B cell (primary cell): ENCODE results near the gene TNFAIP8L3. TPM values are rescaled to one million over a fixed set of nuclear protein-coding genes. Genes with fewer than 3 reads are reported as not detected.

Experiments
- ATAC-seq: fragments of 200-7000 bp; cut with Tn5 transposase; one replicate; pipeline ENCODE4 v1.10.0; 2021; ENCODE audit warnings: low read depth, mild to moderate bottlenecking, moderate number of reproducible peaks, moderate library complexity
- CTCF ChIA-PET: fragments of 350-600 bp; sonication (Branson Sonifier 250); formaldehyde crosslinking; loops from one replicate; lab custom pipeline; 2021; ENCODE audit warnings: antibody characterized with exemption, inconsistent platforms; lab: Charles Lee
- POLR2A ChIA-PET: fragments of 350-600 bp; sonication (Branson Sonifier 250); formaldehyde crosslinking; loops from one replicate; lab custom pipeline; 2021; ENCODE audit warnings: antibody characterized with exemption; lab: Charles Lee
- DNase-seq: peaks from one replicate; pipeline ENCODE4 v3.0.0; 2013
- H2AFZ ChIP-seq: 2 replicates; pipeline ENCODE4 v1.6.1; 2012; ENCODE audit warnings: mild to moderate bottlenecking, low read depth, low read length; ENCODE audit not compliant: insufficient read depth, poor library complexity, severe bottlenecking
- H3K27ac ChIP-seq, 2 donors: 1 replicate in 1 of 2; 2 replicates in 1 of 2; pipeline ENCODE4 v1.5.1; 2012 to 2013; ENCODE audit warnings: low read length in 2 of 2, mild to moderate bottlenecking in 2 of 2, moderate library complexity in 1 of 2
- H3K27me3 ChIP-seq, 4 experiments: fragments of 200-600 bp in 1 of 4; sonication (generic) in 1 of 4; replicated peaks in 1 of 4; 1 replicate in 2 of 4; 2 replicates in 2 of 4; pipeline versions ENCODE4 v1.6.1 to v1.7.0; 2013 to 2016; ENCODE audit warnings: low read length in 3 of 4, mild to moderate bottlenecking in 2 of 4, mixed read lengths in 1 of 4, moderate library complexity in 1 of 4; ENCODE audit not compliant: insufficient read depth in 4 of 4, control insufficient read depth in 3 of 4; ENCODE audit errors: control extremely low read depth in 1 of 4
- H3K36me3 ChIP-seq, 2 experiments: replicated peaks in 1 of 2; 1 replicate in 1 of 2; 2 replicates in 1 of 2; pipeline versions ENCODE4 v1.6.1 to v1.7.1; 2013; ENCODE audit warnings: low read length in 1 of 2; ENCODE audit not compliant: insufficient read depth in 2 of 2, control insufficient read depth in 1 of 2; ENCODE audit errors: control extremely low read depth in 1 of 2, extremely low read depth in 1 of 2
- H3K4me1 ChIP-seq, 2 donors: fragments of 200-600 bp in 1 of 2; sonication (generic) in 1 of 2; 1 replicate in 1 of 2; 2 replicates in 1 of 2; pipeline versions ENCODE4 v1.5.1 to v1.6.1; 2013 to 2017; ENCODE audit warnings: low read length in 2 of 2; ENCODE audit not compliant: control insufficient read depth in 2 of 2, insufficient read depth in 2 of 2
- H3K4me2 ChIP-seq: replicated peaks from 2 replicates; pipeline ENCODE3; 2012; ENCODE audit warnings: mild to moderate bottlenecking, low read depth, low read length; ENCODE audit not compliant: poor library complexity, severe bottlenecking
- H3K4me3 ChIP-seq, 5 experiments: fragments of 200-600 bp in 1 of 5; sonication (generic) in 1 of 5; 1 replicate in 3 of 5; 2 replicates in 2 of 5; pipeline versions ENCODE4 v1.5.1 to v1.7.0; 2011 to 2016; ENCODE audit warnings: low read length in 4 of 5, mild to moderate bottlenecking in 4 of 5, low read depth in 2 of 5, control low read depth in 1 of 5, moderate library complexity in 1 of 5; ENCODE audit not compliant: insufficient read depth in 1 of 5; ENCODE audit errors: control extremely low read depth in 1 of 5, extremely low read depth in 1 of 5
- H3K79me2 ChIP-seq: fragments of 200-600 bp; sonication (generic); one replicate; pipeline ENCODE4 v1.6.0; 2016; ENCODE audit warnings: low read length; ENCODE audit not compliant: control insufficient read depth, insufficient read depth
- H3K9ac ChIP-seq: fragments of 200-600 bp; sonication (generic); 2 replicates; pipeline ENCODE4 v1.6.1; 2017; ENCODE audit warnings: mild to moderate bottlenecking, low read length, moderate library complexity
- H3K9me3 ChIP-seq, 3 donors: one replicate each; pipeline versions ENCODE4 v1.6.1 to v1.7.1; 2013; ENCODE audit warnings: low read length in 2 of 3; ENCODE audit not compliant: control insufficient read depth in 2 of 3, insufficient read depth in 1 of 3; ENCODE audit errors: control extremely low read depth in 1 of 3
- H4K20me1 ChIP-seq: 2 replicates; pipeline ENCODE4 v1.6.0; 2012; ENCODE audit warnings: mild to moderate bottlenecking, low read length; ENCODE audit not compliant: insufficient read depth, control insufficient read depth, poor library complexity, severe bottlenecking
- H3K27ac Mint-ChIP-seq: one replicate; pipeline ENCODE4 v1.8.0; 2021; ENCODE audit warnings: mixed read lengths
- H3K27me3 Mint-ChIP-seq: one replicate; pipeline ENCODE4 v1.8.0; 2021; ENCODE audit warnings: mixed read lengths
- H3K4me1 Mint-ChIP-seq: one replicate; pipeline ENCODE4 v1.8.0; 2021; ENCODE audit warnings: mixed read lengths
- H3K4me3 Mint-ChIP-seq: one replicate; pipeline ENCODE4 v1.8.0; 2021; ENCODE audit warnings: mixed read lengths
- H3K9me3 Mint-ChIP-seq: one replicate; pipeline ENCODE4 v1.8.0; 2022; ENCODE audit warnings: mixed read lengths; ENCODE audit not compliant: insufficient read depth
- EZH2 ChIP-seq: IDR thresholded peaks from 2 replicates; pipeline ENCODE4 v1.6.1; 2012; ENCODE audit warnings: borderline replicate concordance, low read depth, mild to moderate bottlenecking, moderate library complexity, low read length; ENCODE audit not compliant: insufficient read depth, poor library complexity, severe bottlenecking
- WGBS: methylation state at CpG from one replicate; pipeline ENCODE4 v1.1.5; 2013; ENCODE audit warnings: missing lambda C conversion rate; ENCODE audit not compliant: insufficient coverage; 5-methylcytosine and 5-hydroxymethylcytosine counted together
- intact Hi-C: fragments of 100-400 bp; cut with micrococcal nuclease; formaldehyde crosslinking; loops from one replicate; pipeline ENCODE4 v1.10.0; 2022
- polyA plus RNA-seq: library from polyadenylated mRNA; depleted of rRNA; stranded (reverse); fragments of >200 nt; gene quantifications from 2 replicates; pipeline ENCODE4 v1.2.3, GENCODE V29; 2012
- total RNA-seq, 2 donors: library from RNA; stranded (reverse); fragments of 120-200 nt in 1 of 2; gene quantifications; 1 replicate in 1 of 2; 2 replicates in 1 of 2; pipeline versions ENCODE4 v1.2.3 to v1.2.4, GENCODE V29; 2013 to 2022
- TF ChIP-seq, protein P1 (sequence below): fragments of 200-600 bp; IDR thresholded peaks from one replicate; pipeline ENCODE4 v1.8.0; 2022; ENCODE audit warnings: antibody characterized with exemption, mild to moderate bottlenecking

TNFAIP8L3 gene
- total and polyA plus RNA-seq, 2 donors (not counting 1 experiment from before 2014, with no cell fraction given) = not detected

- ATAC-seq (no peak), DNase-seq (no peak)
- Histone ChIP-seq H4K20me1 (no peaks in the 10 kb centered on the region), H3K79me2 (no peaks in the 10 kb centered on the region), H3K4me3 (no peak overlapping the region), H3K9ac (no peak overlapping the region), H3K9me3 (peaks cover 0 to 1% (median 0%) of the 10 kb centered on the region in 3 donors), H3K4me2 (no peak overlapping the region), H3K27ac (no peak overlapping the region), H3K27me3 (peaks cover 0 to 5% (median 0%) of the 10 kb centered on the region in 4 experiments), H3K36me3 (no peaks in the 10 kb centered on the region), H3K4me1 (peaks cover 3 to 7% of the 10 kb centered on the region in 2 donors), H2AFZ (no peak overlapping the region)
- Mint-ChIP-seq H3K27me3 (peaks cover 4% of the 10 kb centered on the region), H3K9me3 (peaks cover 2% of the 10 kb centered on the region), H3K27ac (no peak overlapping the region), H3K4me1 (peaks cover 5% of the 10 kb centered on the region), H3K4me3 (no peak overlapping the region)
- intact Hi-C loops = no loop called here
- TF ChIP-seq, protein P1, sequence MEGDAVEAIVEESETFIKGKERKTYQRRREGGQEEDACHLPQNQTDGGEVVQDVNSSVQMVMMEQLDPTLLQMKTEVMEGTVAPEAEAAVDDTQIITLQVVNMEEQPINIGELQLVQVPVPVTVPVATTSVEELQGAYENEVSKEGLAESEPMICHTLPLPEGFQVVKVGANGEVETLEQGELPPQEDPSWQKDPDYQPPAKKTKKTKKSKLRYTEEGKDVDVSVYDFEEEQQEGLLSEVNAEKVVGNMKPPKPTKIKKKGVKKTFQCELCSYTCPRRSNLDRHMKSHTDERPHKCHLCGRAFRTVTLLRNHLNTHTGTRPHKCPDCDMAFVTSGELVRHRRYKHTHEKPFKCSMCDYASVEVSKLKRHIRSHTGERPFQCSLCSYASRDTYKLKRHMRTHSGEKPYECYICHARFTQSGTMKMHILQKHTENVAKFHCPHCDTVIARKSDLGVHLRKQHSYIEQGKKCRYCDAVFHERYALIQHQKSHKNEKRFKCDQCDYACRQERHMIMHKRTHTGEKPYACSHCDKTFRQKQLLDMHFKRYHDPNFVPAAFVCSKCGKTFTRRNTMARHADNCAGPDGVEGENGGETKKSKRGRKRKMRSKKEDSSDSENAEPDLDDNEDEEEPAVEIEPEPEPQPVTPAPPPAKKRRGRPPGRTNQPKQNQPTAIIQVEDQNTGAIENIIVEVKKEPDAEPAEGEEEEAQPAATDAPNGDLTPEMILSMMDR = no peak
- TF ChIP-seq EZH2 = no peak
- ChIA-PET POLR2A (no interaction called here), CTCF (no interaction called here)
- no CpG with 5 or more reads among the region's 3 CpGs for WGBS
Measured at GRCh38 chr15:51046799-51047449, 47.8 kb downstream of the TNFAIP8L3 start.

GRCh38 chr15:51046016-51046415, 48.7 kb downstream of the TNFAIP8L3 start:
- WGBS = 100% methylated on average over 1 of the region's 2 CpGs
- CTCF ChIA-PET = no interaction called here

More at GRCh38 chr15:51046016-51046415, 48.7 kb downstream of the TNFAIP8L3 start:
- TF ChIP-seq, protein P1 = no peak
- no peak for TF ChIP-seq EZH2
- Histone ChIP-seq H2AFZ (no peak overlapping the region), H3K4me1 (peaks cover 3 to 7% of the 10 kb centered on the region in 2 donors), H3K9me3 (no peaks in the 10 kb centered on the region), H3K27ac (no peak overlapping the region), H3K27me3 (no peaks in the 10 kb centered on the region), H3K4me2 (no peak overlapping the region), H3K9ac (no peak overlapping the region), H4K20me1 (no peaks in the 10 kb centered on the region), H3K36me3 (no peaks in the 10 kb centered on the region), H3K79me2 (no peaks in the 10 kb centered on the region), H3K4me3 (no peak overlapping the region)
- H3K27me3 Mint-ChIP-seq = no peaks in the 10 kb centered on the region
- no peak overlapping the region for H3K27ac Mint-ChIP-seq
- no peak overlapping the region for H3K4me3 Mint-ChIP-seq
- H3K4me1 Mint-ChIP-seq = peaks cover 5% of the 10 kb centered on the region
- ATAC-seq (no peak), DNase-seq (no peak)
- H3K9me3 Mint-ChIP-seq = peaks cover 2% of the 10 kb centered on the region
- intact Hi-C loops = no loop called here
- POLR2A ChIA-PET = no interaction called here
